Esophagus muscularis mucosa (tissue), 4 donors: ENCODE data around the gene ADGRG6. TPM values are rescaled to one million over a fixed set of nuclear protein-coding genes. Genes with fewer than 3 reads are reported as not detected.

ENCODE experiments used
- DNase-seq: peaks from one replicate; pipeline ENCODE4 v3.0.0-alpha.2; 2017; ENCODE audit errors: extremely low spot score
- H3K27ac ChIP-seq, 4 donors: fragments of 200-600 bp; sonication (generic); replicated peaks in 1 of 4; 1 replicate in 3 of 4; 2 replicates in 1 of 4; pipeline ENCODE4 v1.5.1; 2016 to 2019; ENCODE audit warnings: mild to moderate bottlenecking in 1 of 4
- H3K27me3 ChIP-seq, 4 donors: fragments of 200-600 bp; sonication (generic); one replicate each; pipeline versions ENCODE4 v1.5.1 to v1.6.0; 2016 to 2019
- H3K36me3 ChIP-seq, 4 donors: fragments of 200-600 bp; sonication (generic); one replicate each; pipeline ENCODE4 v1.5.1; 2016 to 2019
- H3K4me1 ChIP-seq, 4 donors: fragments of 200-600 bp; sonication (generic); one replicate each; pipeline ENCODE4 v1.5.1; 2016 to 2019
- H3K4me3 ChIP-seq, 4 donors: fragments of 200-600 bp; sonication (generic); 1 replicate in 2 of 4; 2 replicates in 2 of 4; pipeline ENCODE4 v1.5.1; 2016 to 2019; ENCODE audit warnings: mild to moderate bottlenecking in 4 of 4, moderate library complexity in 1 of 4
- H3K9me3 ChIP-seq, 4 donors: fragments of 200-600 bp; sonication (generic); 1 replicate in 3 of 4; 2 replicates in 1 of 4; pipeline ENCODE4 v1.5.1; 2016 to 2019
- CTCF ChIP-seq, 3 experiments: fragments of 200-600 bp in 2 of 3; fragments of 450-650 bp in 1 of 3; sonication (generic) in 2 of 3; IDR thresholded peaks; one replicate each; pipeline ENCODE4 v1.5.1; 2017 to 2019; ENCODE audit warnings: antibody characterized with exemption in 3 of 3, mild to moderate bottlenecking in 2 of 3, moderate library complexity in 1 of 3
- EP300 ChIP-seq: sonication (generic); formaldehyde crosslinking; IDR thresholded peaks from one replicate; pipeline ENCODE4 v1.6.1; 2017; ENCODE audit warnings: antibody characterized with exemption
- POLR2A ChIP-seq: fragments of 450-650 bp; IDR thresholded peaks from one replicate; pipeline ENCODE4 v1.6.1; 2017; ENCODE audit warnings: antibody characterized with exemption, moderate library complexity, mild to moderate bottlenecking, low read depth
- POLR2AphosphoS5 ChIP-seq, 2 donors: sonication (generic); formaldehyde crosslinking; IDR thresholded peaks; one replicate each; pipeline ENCODE4 v1.6.1; 2017; ENCODE audit warnings: antibody characterized with exemption in 2 of 2
- WGBS: methylation state at CpG from one replicate; pipeline ENCODE4 v1.1.5; 2018; 5-methylcytosine and 5-hydroxymethylcytosine counted together
- intact Hi-C: fragments of 100-400 bp; cut with DNase I; formaldehyde crosslinking; loops from one replicate; pipeline ENCODE4 v1.15.1; 2023
- total RNA-seq, 4 donors: library from RNA; depleted of rRNA; stranded (reverse); fragments of >200 nt; gene quantifications; one replicate each; pipeline versions ENCODE4 v1.1.0 to v1.2.1, GENCODE V29; 2016

ADGRG6 gene
- total RNA-seq, 4 donors from 2014 or later: 5.5 to 11.8 (median 8.0) TPM

GRCh38 chr6:142384519-142385254 is 82.9 kb downstream of the ADGRG6 start:
- Histone ChIP-seq H3K27ac (no peak overlapping the region), H3K36me3 (no peaks in the 10 kb centered on the region), H3K4me1 (no peaks in the 10 kb centered on the region), H3K27me3 (no peaks in the 10 kb centered on the region), H3K4me3 (no peak overlapping the region), H3K9me3 (no peaks in the 10 kb centered on the region)
- DNase-seq: no peak
- 74% methylated on average over 4 of the region's 4 CpGs for WGBS
- intact Hi-C loops: loop anchor here (10.0 kb wide), 1 partner anchor 220 kb away; no protein-coding TSS in a partner anchor
- no peak for TF ChIP-seq POLR2AphosphoS5 (IDR thresholded peaks at IDR 0.05)
- TF ChIP-seq CTCF (IDR thresholded peaks at IDR 0.05): no peak
- no peak for TF ChIP-seq EP300
- no peak for TF ChIP-seq POLR2A

GRCh38 chr6:142385352-142385751 is 83.5 kb downstream of the ADGRG6 start:
- intact Hi-C loops: loop anchor here (10.0 kb wide), 1 partner anchor 221 kb away; no protein-coding TSS in a partner anchor

GRCh38 chr6:142386657-142387056 is 84.8 kb downstream of the ADGRG6 start:
- Histone ChIP-seq H3K36me3 (no peaks in the 10 kb centered on the region), H3K27ac (no peak overlapping the region), H3K27me3 (no peaks in the 10 kb centered on the region), H3K9me3 (no peaks in the 10 kb centered on the region), H3K4me1 (no peaks in the 10 kb centered on the region), H3K4me3 (no peak overlapping the region)
- WGBS: 96% methylated on average over 4 of the region's 4 CpGs
- no peak for TF ChIP-seq POLR2A
- TF ChIP-seq CTCF (IDR thresholded peaks at IDR 0.05): no peak
- TF ChIP-seq POLR2AphosphoS5 (IDR thresholded peaks at IDR 0.05): no peak
- TF ChIP-seq EP300: no peak
- no peak for DNase-seq
- intact Hi-C loops: loop anchor here (10.0 kb wide), 1 partner anchor 222 kb away; no protein-coding TSS in a partner anchor

More at GRCh38 chr6:142385352-142385751, 83.5 kb downstream of the ADGRG6 start:
- no peak for DNase-seq
- 82% methylated on average over 2 of the region's 2 CpGs for WGBS
- H3K9me3 ChIP-seq: no peaks in the 10 kb centered on the region
- H3K4me1 ChIP-seq: no peaks in the 10 kb centered on the region
- H3K27me3 ChIP-seq: no peaks in the 10 kb centered on the region
- TF ChIP-seq POLR2A (no peak), CTCF (IDR thresholded peaks at IDR 0.05) (no peak)
- H3K4me3 ChIP-seq: no peak overlapping the region
- H3K27ac ChIP-seq: no peak overlapping the region
- no peaks in the 10 kb centered on the region for H3K36me3 ChIP-seq

GRCh38 chr6:142387997-142388815 is 86.4 kb downstream of the ADGRG6 start:
- Histone ChIP-seq H3K4me3 (no peak overlapping the region), H3K36me3 (no peaks in the 10 kb centered on the region), H3K9me3 (no peaks in the 10 kb centered on the region), H3K4me1 (no peaks in the 10 kb centered on the region), H3K27ac (no peak overlapping the region), H3K27me3 (no peaks in the 10 kb centered on the region)
- DNase-seq: no peak
- 31% methylated on average over 4 of the region's 4 CpGs for WGBS
- TF ChIP-seq CTCF (IDR thresholded peaks at IDR 0.05) (peak; percentile 21 to 53 (median 44)), POLR2AphosphoS5 (IDR thresholded peaks at IDR 0.05) (no peak)
- intact Hi-C loops: loop anchor here (10.0 kb wide), 1 partner anchor 223 kb away; no protein-coding TSS in a partner anchor
